Measurements from ENCODE around the gene FCRL4.
"Not testable (repeated sequence)": the region's sequence is repeated elsewhere in the genome, so short reads cannot be mapped to it uniquely, and the experiment has no call there.

The FCRL4 gene

DNA sequence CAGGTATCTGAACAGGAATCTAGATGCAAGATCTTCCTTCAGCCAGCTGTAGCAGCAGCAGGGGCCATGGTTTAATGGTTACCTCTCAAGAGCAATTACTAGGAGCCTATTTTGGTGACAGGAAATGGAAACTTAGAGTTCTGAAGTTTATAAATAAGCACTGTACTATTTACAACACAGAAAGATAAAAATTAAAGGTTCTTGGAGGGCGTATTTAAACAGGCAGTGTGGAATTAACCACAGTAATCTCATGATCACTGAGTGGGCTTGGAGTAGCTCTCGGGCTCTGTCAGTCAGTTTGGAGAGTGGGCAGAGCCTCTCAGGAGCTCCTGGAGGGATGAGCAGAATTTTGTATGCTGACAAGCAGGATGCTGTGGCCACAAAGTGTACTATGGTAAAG, 35.4 kb downstream of the FCRL4 start:
- DNase-seq (ENCODE audit: low read depth, low spot score), result peak; percentile 26
- H3K4me3 ChIP-seq (ENCODE audit: low read length), result no peak overlapping the region

- no peak overlapping the region for H3K4me3 ChIP-seq (ENCODE audit: low read length)
- DNase-seq (ENCODE audit: low read depth, low spot score), result no peak
Observed at GRCh38 chr1:157558119-157558518, 39.8 kb downstream of the FCRL4 start.

- no peak within 1 kb of the TSS for H3K4me3 ChIP-seq (ENCODE audit: low read length)
- no peak for DNase-seq (ENCODE audit: low read depth, low spot score)
Observed at GRCh38 chr1:157551694-157552693, 45.9 kb downstream of the FCRL4 start, which contains the start of gene FCRL5. TSS of gene FCRL5 (minus strand) at chr1:157552515. CDS start at chr1:157552362, 153 bp downstream.

- DNase-seq (ENCODE audit: low read depth, low spot score); H3K4me3 ChIP-seq (ENCODE audit: low read length): not testable (repeated sequence)
Observed at GRCh38 chr1:157548081-157548480, 49.8 kb downstream of the FCRL4 start.

- H3K4me3 ChIP-seq (ENCODE audit: low read length), result no peak overlapping the region
- DNase-seq (ENCODE audit: low read depth, low spot score), result no peak
Observed at GRCh38 chr1:157542676-157543075, 55.2 kb downstream of the FCRL4 start.

DNA sequence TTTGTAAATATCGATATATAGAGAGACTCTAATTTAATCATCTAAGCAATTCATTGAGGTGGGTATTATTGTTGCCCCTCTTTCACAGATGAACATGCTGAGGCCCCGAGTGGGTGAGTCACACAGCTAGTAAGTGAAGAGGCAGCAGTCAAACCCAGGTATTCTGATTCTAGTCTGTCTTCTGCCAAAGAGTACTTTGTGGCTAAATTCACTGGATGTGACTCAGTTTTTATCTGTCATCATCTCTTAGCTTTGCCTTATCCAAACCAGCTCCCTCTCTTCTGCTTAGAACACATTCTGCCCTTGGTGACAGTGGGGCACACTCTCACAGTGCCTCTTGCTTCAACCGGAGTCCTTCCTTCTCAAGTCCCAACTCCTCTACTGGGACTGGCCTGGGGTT, 57.0 kb downstream of the FCRL4 start:
- no peak overlapping the region for H3K4me3 ChIP-seq (ENCODE audit: low read length)
- DNase-seq (ENCODE audit: low read depth, low spot score), result no peak

DNA sequence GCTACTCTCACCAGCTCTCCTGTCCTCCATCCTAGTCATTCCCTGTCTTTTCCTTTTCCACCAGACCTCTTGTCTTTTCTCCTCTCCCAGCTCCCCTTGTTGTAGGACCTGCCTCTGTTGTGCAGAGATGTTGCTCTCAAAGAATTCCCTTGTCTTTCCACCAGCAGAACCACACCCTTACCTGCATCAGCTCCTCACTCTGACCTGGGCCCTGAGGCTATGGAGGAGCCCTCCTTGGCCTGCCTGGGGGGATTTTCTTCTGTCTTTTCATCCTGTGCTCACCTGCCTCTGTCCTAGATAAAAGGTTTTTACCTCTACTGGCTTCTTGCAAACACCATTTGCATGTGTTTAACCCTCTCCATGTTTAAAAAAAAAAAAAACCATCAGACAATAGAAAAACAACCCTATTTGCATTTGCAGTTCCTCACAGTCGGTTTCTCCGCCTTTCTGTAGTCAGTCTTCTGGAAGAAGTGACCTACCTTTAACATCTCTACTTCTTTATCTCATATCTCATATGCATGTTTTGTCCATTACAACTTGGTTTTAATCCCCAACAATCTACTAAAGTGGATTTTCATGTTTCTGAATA, 57.6 kb downstream of the FCRL4 start:
- DNase-seq (ENCODE audit: low read depth, low spot score), result no peak
- H3K4me3 ChIP-seq (ENCODE audit: low read length), result no peak overlapping the region

GRCh38 chr1:157539568-157539967, 58.3 kb downstream of the FCRL4 start:
- no peak overlapping the region for H3K4me3 ChIP-seq (ENCODE audit: low read length)
- no peak for DNase-seq (ENCODE audit: low read depth, low spot score)

GRCh38 chr1:157532569-157532968, 65.3 kb downstream of the FCRL4 start:
- H3K4me3 ChIP-seq (ENCODE audit: low read length), result no peak overlapping the region
- no peak for DNase-seq (ENCODE audit: low read depth, low spot score)

GRCh38 chr1:157523774-157524493, 74.0 kb downstream of the FCRL4 start:
- DNase-seq (ENCODE audit: low read depth, low spot score), result no peak
- no peak overlapping the region for H3K4me3 ChIP-seq (ENCODE audit: low read length)
